Forelimb muscle (tissue), 1 donor: Measurements from ENCODE around the gene STPG4. TPM values are rescaled to one million over a fixed set of nuclear protein-coding genes. Genes with fewer than 3 reads are reported as not detected.

Experiments
- DNase-seq: peaks from one replicate; pipeline ENCODE4 v3.0.0-alpha.2; 2013; ENCODE audit warnings: low read depth
- polyA plus RNA-seq: library from polyadenylated mRNA; unstranded; fragments of 120-200 nt; gene quantifications from one replicate; pipeline ENCODE4 v1.2.1, GENCODE V29; 2013; ENCODE audit not compliant: insufficient read length

Gene STPG4
- polyA plus RNA-seq, 1 donor = not detected

- peak; percentile 47 for DNase-seq
These were observed 66.6 kb downstream of the STPG4 start for GRCh38 chr2:47088371-47089082.

GRCh38 chr2:47087051-47087450, 68.1 kb downstream of the STPG4 start:
- no peak for DNase-seq

GRCh38 chr2:47086571-47086970, 68.5 kb downstream of the STPG4 start:
- no peak for DNase-seq

GRCh38 chr2:47086054-47086471, 69.0 kb downstream of the STPG4 start:
- DNase-seq = no peak

- no peak for DNase-seq
These were observed 71.0 kb downstream of the STPG4 start for GRCh38 chr2:47083886-47084687.

GRCh38 chr2:47083485-47083884, 71.6 kb downstream of the STPG4 start:
- no peak for DNase-seq

GRCh38 chr2:47083005-47083404, 72.1 kb downstream of the STPG4 start:
- DNase-seq = no peak

- DNase-seq = no peak
These were observed 74.2 kb downstream of the STPG4 start for GRCh38 chr2:47080888-47081301.

GRCh38 chr2:47079515-47080412, 75.3 kb downstream of the STPG4 start:
- DNase-seq = no peak

GRCh38 chr2:47078541-47079482, 76.3 kb downstream of the STPG4 start:
- DNase-seq = no peak

GRCh38 chr2:47077442-47078117, 77.5 kb downstream of the STPG4 start:
- no peak for DNase-seq

GRCh38 chr2:47076586-47077441, 78.3 kb downstream of the STPG4 start:
- DNase-seq = no peak

GRCh38 chr2:47076126-47076506, 79.0 kb downstream of the STPG4 start:
- DNase-seq = no peak

- DNase-seq = no peak
These were observed 79.6 kb downstream of the STPG4 start for GRCh38 chr2:47075361-47076125.

- no peak for DNase-seq
These were observed 80.4 kb downstream of the STPG4 start for GRCh38 chr2:47074691-47075090.

- no peak for DNase-seq
These were observed 81.5 kb downstream of the STPG4 start for GRCh38 chr2:47073641-47074040.

GRCh38 chr2:47073217-47073616, 81.9 kb downstream of the STPG4 start:
- DNase-seq = no peak

GRCh38 chr2:47072728-47073191, 82.3 kb downstream of the STPG4 start:
- no peak for DNase-seq
